Measurements from ENCODE around the gene RAB43. TPM values are rescaled to one million over a fixed set of nuclear protein-coding genes. Genes with fewer than 3 reads are reported as not detected.
A peak's percentile ranks its signal among the peaks of the same experiment; 100 is the strongest.
"Not testable (repeated sequence)": the region's sequence is repeated elsewhere in the genome, so short reads cannot be mapped to it uniquely, and the experiment has no call there.

Gene RAB43
- total RNA-seq, 2 donors from 2014 or later: 26.4 to 53.5 TPM

DNA sequence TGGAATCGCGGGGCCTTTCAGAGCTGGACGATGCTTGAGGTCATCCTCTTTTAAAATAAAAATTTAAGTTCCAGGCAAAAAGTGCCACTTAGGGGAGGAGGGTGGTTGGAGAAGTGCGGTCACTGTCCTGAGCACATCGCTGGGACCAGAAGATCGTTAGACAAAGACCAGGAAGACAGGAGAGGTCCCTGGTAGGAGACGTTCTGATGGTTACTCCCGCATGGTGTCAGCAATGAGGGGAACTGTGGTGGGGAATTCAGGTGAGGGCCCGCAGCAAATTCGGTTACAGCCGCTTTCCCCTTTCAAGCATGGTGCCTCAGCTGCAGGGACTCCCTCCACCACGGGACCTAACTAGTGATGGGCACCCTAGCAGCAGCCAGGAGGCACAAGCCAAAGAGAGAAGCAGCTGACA lies 40.3 kb upstream of the RAB43 start:
- Histone ChIP-seq H3K36me3 (peaks cover 16% of the 10 kb centered on the region), H3K4me3 (peak overlapping the region; percentile 92), H3K4me1 (ENCODE audit: control insufficient read depth in 1 of 2, low read depth in 2 of 2) (peaks cover 13 to 19% of the 10 kb centered on the region in 2 donors), H3K9me3 (no peaks in the 10 kb centered on the region), H3K27me3 (replicated peaks; ENCODE audit: insufficient read depth) (no peaks in the 10 kb centered on the region), H3K27ac (peak overlapping the region; percentile 94)
- TF ChIP-seq, protein P1, sequence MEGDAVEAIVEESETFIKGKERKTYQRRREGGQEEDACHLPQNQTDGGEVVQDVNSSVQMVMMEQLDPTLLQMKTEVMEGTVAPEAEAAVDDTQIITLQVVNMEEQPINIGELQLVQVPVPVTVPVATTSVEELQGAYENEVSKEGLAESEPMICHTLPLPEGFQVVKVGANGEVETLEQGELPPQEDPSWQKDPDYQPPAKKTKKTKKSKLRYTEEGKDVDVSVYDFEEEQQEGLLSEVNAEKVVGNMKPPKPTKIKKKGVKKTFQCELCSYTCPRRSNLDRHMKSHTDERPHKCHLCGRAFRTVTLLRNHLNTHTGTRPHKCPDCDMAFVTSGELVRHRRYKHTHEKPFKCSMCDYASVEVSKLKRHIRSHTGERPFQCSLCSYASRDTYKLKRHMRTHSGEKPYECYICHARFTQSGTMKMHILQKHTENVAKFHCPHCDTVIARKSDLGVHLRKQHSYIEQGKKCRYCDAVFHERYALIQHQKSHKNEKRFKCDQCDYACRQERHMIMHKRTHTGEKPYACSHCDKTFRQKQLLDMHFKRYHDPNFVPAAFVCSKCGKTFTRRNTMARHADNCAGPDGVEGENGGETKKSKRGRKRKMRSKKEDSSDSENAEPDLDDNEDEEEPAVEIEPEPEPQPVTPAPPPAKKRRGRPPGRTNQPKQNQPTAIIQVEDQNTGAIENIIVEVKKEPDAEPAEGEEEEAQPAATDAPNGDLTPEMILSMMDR (IDR thresholded peaks at IDR 0.05): no peak
- DNase-seq (ENCODE audit: low spot score) (no peak), ATAC-seq (ENCODE audit: insufficient number of reproducible peaks, low FRiP score, low read depth) (no peak)

DNA sequence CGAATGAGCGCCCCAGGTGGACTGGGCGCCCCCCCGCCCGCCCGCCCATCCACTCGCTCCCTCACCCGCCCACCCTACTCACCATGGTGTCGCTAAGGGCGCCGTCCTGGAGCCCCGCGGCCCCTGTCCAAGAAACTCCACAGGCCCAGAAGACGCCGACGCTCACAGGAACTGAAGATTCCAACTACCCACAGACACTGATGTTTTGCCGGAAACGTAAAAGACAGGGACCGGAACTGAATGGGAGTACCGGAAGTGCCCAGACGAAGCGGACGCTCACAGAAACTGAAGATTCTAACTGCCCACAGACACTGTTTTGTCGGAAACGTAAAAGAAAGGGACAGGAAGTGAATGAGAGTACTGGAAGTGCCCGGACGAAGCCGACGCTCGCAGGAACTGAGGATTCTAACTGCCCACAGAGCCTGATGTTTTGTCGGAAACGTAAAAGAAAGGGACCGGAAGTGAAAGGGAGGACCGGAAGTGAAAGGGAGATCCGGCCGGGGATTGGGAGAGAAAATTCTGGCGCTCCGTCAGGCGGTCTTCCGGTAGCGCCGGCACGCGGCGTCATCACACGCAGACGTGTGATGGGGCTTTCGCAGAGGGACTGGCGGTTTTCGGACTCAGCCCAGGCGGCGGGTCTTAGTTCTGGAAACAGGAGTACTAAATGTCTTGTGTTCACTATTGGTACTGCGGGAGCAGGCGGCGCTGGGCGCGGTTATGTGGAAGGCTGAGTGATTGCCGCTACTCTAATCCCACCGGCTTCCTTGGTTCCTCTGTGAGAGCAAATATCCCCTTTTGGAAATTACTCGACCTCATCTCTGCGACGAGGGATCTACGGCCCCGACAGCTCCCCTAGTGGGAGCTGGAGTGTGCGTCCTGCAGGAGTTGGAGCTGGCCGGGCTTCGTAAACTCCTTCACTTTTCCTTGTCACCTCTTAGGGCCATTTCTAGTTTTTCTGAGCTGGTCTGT lies 39.6 kb upstream of the RAB43 start, which contains the start of gene ISY1:
TSS of gene ISY1 (minus strand) at position 173 of the 969 bp plus-strand sequence. CDS start at position 85, 88 bp downstream.
- H3K4me3 ChIP-seq: peak within 1 kb of the TSS; percentile 92
- H3K27me3 ChIP-seq (replicated peaks; ENCODE audit: insufficient read depth): no peaks in the 10 kb centered on the region
- peaks cover 14% of the 10 kb centered on the region for H3K36me3 ChIP-seq
- H3K27ac ChIP-seq: peak within 1 kb of the TSS; percentile 94
- H3K9me3 ChIP-seq: no peaks in the 10 kb centered on the region
- TF ChIP-seq, protein P1 (IDR thresholded peaks at IDR 0.05): peak; percentile 83
- peak; percentile 47 for DNase-seq (ENCODE audit: low spot score)
- H3K4me1 ChIP-seq (ENCODE audit: control insufficient read depth in 1 of 2, low read depth in 2 of 2): peaks cover 13 to 19% of the 10 kb centered on the region in 2 donors
- ATAC-seq (ENCODE audit: insufficient number of reproducible peaks, low FRiP score, low read depth): peak; percentile 91

DNA sequence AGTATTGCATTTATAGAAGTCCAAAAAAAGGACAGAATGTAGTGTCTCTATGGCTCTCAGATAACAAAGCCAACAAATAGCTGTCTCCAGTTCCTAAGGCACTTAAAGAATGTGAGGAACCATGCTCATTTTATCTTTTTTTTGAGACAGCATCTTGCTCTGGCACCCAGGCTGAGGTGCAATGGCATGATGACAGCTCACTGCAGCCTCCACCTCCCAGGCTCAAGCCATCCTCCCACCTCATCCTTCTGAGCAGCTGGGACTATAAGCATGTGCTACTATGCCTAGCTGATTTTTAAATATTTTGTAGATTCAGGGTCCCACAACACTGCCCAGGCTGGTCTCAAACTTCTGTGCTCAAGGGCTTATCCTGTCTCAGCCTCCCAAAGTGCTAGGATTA lies 23.2 kb upstream of the RAB43 start:
- H3K36me3 ChIP-seq: peaks cover 33% of the 10 kb centered on the region

DNA sequence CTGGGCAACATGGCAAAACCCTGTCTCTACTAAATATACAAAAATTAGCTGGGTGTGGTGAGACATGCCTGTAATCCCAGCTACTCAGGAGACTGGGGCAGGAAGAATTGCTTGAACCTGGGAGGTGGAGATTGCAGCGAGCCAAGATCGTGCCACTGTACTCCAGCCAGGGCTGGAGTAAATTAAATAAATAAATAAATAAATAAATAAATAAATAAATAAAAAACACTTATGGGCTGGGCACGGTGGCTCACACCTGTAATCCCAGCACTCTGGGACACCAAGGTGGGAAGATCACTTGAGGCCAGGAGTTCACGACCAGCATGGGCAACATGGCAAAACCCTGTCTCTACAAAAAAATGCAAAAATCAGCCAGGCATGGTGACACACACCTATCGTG lies 19.4 kb upstream of the RAB43 start:
- H3K36me3 ChIP-seq: peaks cover 43% of the 10 kb centered on the region
- not testable (repeated sequence) for H3K27me3 ChIP-seq (replicated peaks; ENCODE audit: insufficient read depth); ATAC-seq (ENCODE audit: insufficient number of reproducible peaks, low FRiP score, low read depth); H3K27ac ChIP-seq; H3K9me3 ChIP-seq; H3K4me3 ChIP-seq; DNase-seq (ENCODE audit: low spot score); H3K4me1 ChIP-seq (ENCODE audit: control insufficient read depth in 1 of 2, low read depth in 2 of 2)

More for the DNA sequence above, 23.2 kb upstream of the RAB43 start:
- H3K27me3 ChIP-seq (replicated peaks; ENCODE audit: insufficient read depth): no peaks in the 10 kb centered on the region
- TF ChIP-seq, protein P1 (IDR thresholded peaks at IDR 0.05): no peak
- no peak overlapping the region for H3K27ac ChIP-seq
- no peaks in the 10 kb centered on the region for H3K4me1 ChIP-seq (ENCODE audit: control insufficient read depth in 1 of 2, low read depth in 2 of 2)
- no peak overlapping the region for H3K4me3 ChIP-seq
- H3K9me3 ChIP-seq: no peaks in the 10 kb centered on the region
- DNase-seq (ENCODE audit: low spot score): no peak
- ATAC-seq (ENCODE audit: insufficient number of reproducible peaks, low FRiP score, low read depth): no peak

DNA sequence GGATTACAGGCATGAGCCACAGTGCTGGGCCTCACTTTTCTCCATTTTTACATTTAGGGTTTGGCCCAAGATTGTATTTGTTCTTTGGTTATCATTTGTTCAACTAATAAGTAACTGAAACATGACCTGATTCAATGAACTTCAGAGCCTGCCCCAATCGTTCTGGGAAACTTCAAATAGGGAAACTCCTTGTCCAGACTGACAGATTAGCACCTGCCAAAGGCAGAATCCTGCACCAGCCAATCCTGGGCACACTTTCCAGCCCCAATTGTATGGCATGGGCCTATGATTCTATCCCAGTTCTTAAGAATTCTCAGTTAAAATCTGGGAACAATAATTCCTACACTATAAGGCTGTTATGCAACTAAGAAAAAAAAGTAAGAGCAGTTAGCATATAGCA lies 18.3 kb upstream of the RAB43 start:
- Histone ChIP-seq H3K36me3 (peaks cover 46% of the 10 kb centered on the region), H3K27ac (no peak overlapping the region), H3K4me3 (no peak overlapping the region), H3K9me3 (no peaks in the 10 kb centered on the region), H3K4me1 (ENCODE audit: control insufficient read depth in 1 of 2, low read depth in 2 of 2) (no peaks in the 10 kb centered on the region), H3K27me3 (replicated peaks; ENCODE audit: insufficient read depth) (no peaks in the 10 kb centered on the region)
- TF ChIP-seq, protein P1 (IDR thresholded peaks at IDR 0.05): no peak
- DNase-seq (ENCODE audit: low spot score) (no peak), ATAC-seq (ENCODE audit: insufficient number of reproducible peaks, low FRiP score, low read depth) (no peak)

DNA sequence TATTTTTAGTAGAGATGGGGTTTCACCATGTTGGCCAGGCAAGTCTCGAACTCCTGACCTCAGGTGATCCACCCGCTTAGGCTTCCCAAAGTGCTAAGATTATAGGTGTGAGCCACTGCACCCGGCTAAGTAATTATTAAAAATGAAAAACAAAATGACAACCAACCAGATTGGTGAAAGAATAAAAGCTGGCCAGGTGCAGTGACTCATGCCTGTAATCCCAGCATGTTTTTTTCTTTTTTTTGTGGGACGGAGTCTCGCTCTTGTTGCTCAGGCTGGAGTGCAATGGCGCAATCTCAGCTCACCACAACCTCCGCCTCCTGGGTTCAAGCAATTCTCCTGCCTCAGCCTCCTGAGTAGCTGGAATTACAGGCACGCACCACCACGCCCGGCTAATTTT lies 14.7 kb upstream of the RAB43 start:
- H3K27me3 ChIP-seq (replicated peaks; ENCODE audit: insufficient read depth); DNase-seq (ENCODE audit: low spot score); H3K9me3 ChIP-seq; H3K4me3 ChIP-seq; H3K27ac ChIP-seq; ATAC-seq (ENCODE audit: insufficient number of reproducible peaks, low FRiP score, low read depth); H3K4me1 ChIP-seq (ENCODE audit: control insufficient read depth in 1 of 2, low read depth in 2 of 2): not testable (repeated sequence)
- peaks cover 65% of the 10 kb centered on the region for H3K36me3 ChIP-seq

All from thoracic aorta (tissue), 2 donors.